IMR-90 (cell line): Measurements from ENCODE around the gene MTMR4. TPM values are rescaled to one million over a fixed set of nuclear protein-coding genes. Genes with fewer than 3 reads are reported as not detected.
A peak's percentile ranks its signal among the peaks of the same experiment; 100 is the strongest.

Experiments used
- ATAC-seq: fragments of 200-7000 bp; cut with Tn5 transposase; 2 replicates; pipeline ENCODE4 v1.9.1; 2020; ENCODE audit warnings: low read depth, mild to moderate bottlenecking, moderate library complexity
- BruUV-seq: library from RNA; stranded (reverse); fragments of 400-500 nt; replicated peaks from 2 replicates; lab custom pipeline; 2021; lab: Mats Ljungman, UMichigan
- CTCF ChIA-PET: fragments of 300-600 bp; formaldehyde crosslinking; extraction: SDS; loops from one replicate; lab custom pipeline; 2021; ENCODE audit warnings: antibody characterized with exemption; lab: Yijun Ruan, JAX
- POLR2A ChIA-PET: fragments of 300-600 bp; sonication (Branson Sonifier 250); formaldehyde crosslinking; loops from one replicate; lab custom pipeline; 2022; ENCODE audit warnings: antibody characterized with exemption; ENCODE audit not compliant: unreplicated experiment; lab: Charles Lee
- DNase-seq: peaks from one replicate; pipeline ENCODE4 v3.0.0; 2013
- H2AFZ ChIP-seq: replicated peaks from 2 replicates; pipeline ENCODE3; 2013; ENCODE audit warnings: low read length, mild to moderate bottlenecking; ENCODE audit not compliant: poor library complexity
- H2AK5ac ChIP-seq: 2 replicates; pipeline ENCODE4 v1.6.1; 2013; ENCODE audit warnings: low read depth, low read length, inconsistent platforms
- H2AK9ac ChIP-seq: replicated peaks from 2 replicates; pipeline ENCODE3; 2013; ENCODE audit warnings: mild to moderate bottlenecking, low read depth, low read length, moderate library complexity; ENCODE audit not compliant: poor library complexity
- H2BK120ac ChIP-seq: 2 replicates; pipeline ENCODE4 v1.6.1; 2013; ENCODE audit warnings: low read depth, low read length, inconsistent platforms
- H2BK15ac ChIP-seq: 3 replicates; pipeline ENCODE4 v1.6.1; 2013; ENCODE audit warnings: low read depth, low read length, inconsistent platforms
- H2BK20ac ChIP-seq: 2 replicates; pipeline ENCODE4 v1.6.1; 2013; ENCODE audit warnings: low read depth, mild to moderate bottlenecking, inconsistent platforms, low read length, moderate library complexity
- H2BK5ac ChIP-seq: 2 replicates; pipeline ENCODE4 v1.6.1; 2013; ENCODE audit warnings: mild to moderate bottlenecking, low read depth, low read length, inconsistent platforms; ENCODE audit not compliant: poor library complexity, severe bottlenecking
- H3K14ac ChIP-seq: replicated peaks from 2 replicates; pipeline ENCODE4 v1.6.1; 2013; ENCODE audit warnings: low read depth, low read length, inconsistent platforms
- H3K18ac ChIP-seq: 2 replicates; pipeline ENCODE4 v1.6.1; 2013; ENCODE audit warnings: low read depth, low read length, control low read depth
- H3K23ac ChIP-seq: 2 replicates; pipeline ENCODE4 v1.6.1; 2013; ENCODE audit warnings: low read depth, low read length, inconsistent platforms
- H3K27ac ChIP-seq: 2 replicates; pipeline ENCODE4 v1.5.1; 2013; ENCODE audit warnings: mild to moderate bottlenecking, control low read depth, low read length; ENCODE audit not compliant: insufficient read depth
- H3K27me3 ChIP-seq: 2 replicates; pipeline ENCODE4 v1.6.1; 2013; ENCODE audit warnings: low read length; ENCODE audit not compliant: control insufficient read depth, insufficient read depth
- H3K36me3 ChIP-seq: 2 replicates; pipeline ENCODE4 v1.6.1; 2013; ENCODE audit warnings: low read length, mixed read lengths; ENCODE audit not compliant: control insufficient read depth, insufficient read depth
- H3K4ac ChIP-seq: 2 replicates; pipeline ENCODE4 v1.6.1; 2013; ENCODE audit warnings: low read depth, low read length, inconsistent platforms
- H3K4me1 ChIP-seq: 2 replicates; pipeline ENCODE4 v1.6.1; 2013; ENCODE audit warnings: low read length, mixed read lengths; ENCODE audit not compliant: control insufficient read depth, insufficient read depth
- H3K4me2 ChIP-seq: 2 replicates; pipeline ENCODE4 v1.6.1; 2013; ENCODE audit warnings: low read depth, mild to moderate bottlenecking, control low read depth, low read length, moderate library complexity
- H3K4me3 ChIP-seq: 2 replicates; pipeline ENCODE4 v1.5.1; 2013; ENCODE audit warnings: low read depth, mild to moderate bottlenecking, control low read depth, low read length, moderate library complexity; ENCODE audit not compliant: insufficient read depth
- H3K56ac ChIP-seq: 2 replicates; pipeline ENCODE4 v1.6.1; 2013; ENCODE audit warnings: low read length, inconsistent platforms; ENCODE audit not compliant: insufficient read depth; ENCODE audit errors: extremely low read depth
- H3K79me1 ChIP-seq, 2 experiments: 2 replicates each; pipeline ENCODE4 v1.6.1; 2013; ENCODE audit warnings: low read length in 2 of 2, inconsistent platforms in 1 of 2, low read depth in 1 of 2
- H3K9ac ChIP-seq: 2 replicates; pipeline ENCODE4 v1.6.1; 2013; ENCODE audit warnings: low read depth, low read length, control low read depth
- H3K9me1 ChIP-seq: 2 replicates; pipeline ENCODE4 v1.6.1; 2013; ENCODE audit warnings: low read length, inconsistent platforms; ENCODE audit not compliant: insufficient read depth
- H3K9me3 ChIP-seq: 2 replicates; pipeline ENCODE4 v1.6.1; 2013; ENCODE audit warnings: low read length; ENCODE audit not compliant: control insufficient read depth, insufficient read depth
- H4K20me1 ChIP-seq: 2 replicates; pipeline ENCODE4 v1.6.1; 2013; ENCODE audit warnings: low read length, inconsistent platforms; ENCODE audit not compliant: insufficient read depth
- H4K5ac ChIP-seq: 2 replicates; pipeline ENCODE4 v1.6.1; 2013; ENCODE audit warnings: mild to moderate bottlenecking, low read depth, low read length, control low read depth
- H4K8ac ChIP-seq, 2 experiments: 2 replicates each; pipeline ENCODE4 v1.6.1; 2013; ENCODE audit warnings: low read depth in 2 of 2, low read length in 2 of 2, control low read depth in 1 of 2, inconsistent platforms in 1 of 2
- H4K91ac ChIP-seq: 2 replicates; pipeline ENCODE4 v1.6.1; 2013; ENCODE audit warnings: low read depth, low read length, inconsistent platforms; ENCODE audit not compliant: insufficient read depth
- CTCF ChIP-seq: conservative IDR thresholded peaks from 2 replicates; pipeline ENCODE4 v1.5.1; 2012; ENCODE audit warnings: mild to moderate bottlenecking, low read depth, low read length, improper control_type of control experiment
- MXI1 ChIP-seq: IDR thresholded peaks from 2 replicates; pipeline ENCODE4 v1.6.1; 2012; ENCODE audit warnings: low read depth, mild to moderate bottlenecking, low read length, moderate library complexity, borderline replicate concordance
- POLR2A ChIP-seq: IDR thresholded peaks from 2 replicates; pipeline ENCODE4 v1.6.1; 2012; ENCODE audit warnings: mild to moderate bottlenecking, low read depth, low read length
- RAD21 ChIP-seq: IDR thresholded peaks from 2 replicates; pipeline ENCODE4 v1.6.1; 2012; ENCODE audit warnings: low read length, improper control_type of control experiment
- RCOR1 ChIP-seq: IDR thresholded peaks from 2 replicates; pipeline ENCODE4 v1.6.1; 2012; ENCODE audit warnings: mild to moderate bottlenecking, low read length, improper control_type of control experiment; ENCODE audit not compliant: insufficient replicate concordance
- SMC3 ChIP-seq: fragments of 150-350 bp; IDR thresholded peaks from 2 replicates; pipeline ENCODE4 v1.6.1; 2016; ENCODE audit warnings: low read depth, mild to moderate bottlenecking, antibody characterized with exemption, low read length, moderate library complexity
- WGBS, 2 experiments: methylation state at CpG; one replicate each; pipeline versions ENCODE4 v1.1.5 to v1.1.7; 2013; ENCODE audit warnings: missing lambda C conversion rate in 2 of 2; ENCODE audit not compliant: insufficient read length in 1 of 2; ENCODE audit errors: extremely low coverage in 2 of 2; 5-methylcytosine and 5-hydroxymethylcytosine counted together
- dilution Hi-C: fragments of 300-500 bp; cut with HindIII; formaldehyde crosslinking; loops from one replicate; pipeline ENCODE4 v1.14.3; 2018; ENCODE audit warnings: low sequenced_read_pairs; ENCODE audit not compliant: unreplicated experiment
- in situ Hi-C: fragments of 300-500 bp; cut with MboI; formaldehyde crosslinking; loops from 3 replicates; pipeline ENCODE4 v1.14.3; 2019; ENCODE audit warnings: low sequenced_read_pairs, inconsistent platforms, mixed read lengths
- intact Hi-C: fragments of 100-400 bp; cut with micrococcal nuclease; formaldehyde crosslinking; loops from 2 replicates; pipeline ENCODE4 v1.10.0; 2022
- polyA plus RNA-seq, 3 experiments: library from polyadenylated mRNA; depleted of rRNA; stranded (reverse); fragments of >200 nt; gene quantifications; 2 replicates each; pipeline ENCODE4 v1.2.3, GENCODE V29; 2012; ENCODE audit warnings: low replicate concordance in 1 of 3
- total RNA-seq: library from RNA; depleted of rRNA; stranded (reverse); fragments of >200 nt; gene quantifications from 2 replicates; pipeline ENCODE4 v1.2.3, GENCODE V29; 2012

Gene MTMR4
- total and polyA plus RNA-seq, 2 of the 4 experiments (the other 2 are of a cell fraction): 13.2 to 42.5 TPM

DNA sequence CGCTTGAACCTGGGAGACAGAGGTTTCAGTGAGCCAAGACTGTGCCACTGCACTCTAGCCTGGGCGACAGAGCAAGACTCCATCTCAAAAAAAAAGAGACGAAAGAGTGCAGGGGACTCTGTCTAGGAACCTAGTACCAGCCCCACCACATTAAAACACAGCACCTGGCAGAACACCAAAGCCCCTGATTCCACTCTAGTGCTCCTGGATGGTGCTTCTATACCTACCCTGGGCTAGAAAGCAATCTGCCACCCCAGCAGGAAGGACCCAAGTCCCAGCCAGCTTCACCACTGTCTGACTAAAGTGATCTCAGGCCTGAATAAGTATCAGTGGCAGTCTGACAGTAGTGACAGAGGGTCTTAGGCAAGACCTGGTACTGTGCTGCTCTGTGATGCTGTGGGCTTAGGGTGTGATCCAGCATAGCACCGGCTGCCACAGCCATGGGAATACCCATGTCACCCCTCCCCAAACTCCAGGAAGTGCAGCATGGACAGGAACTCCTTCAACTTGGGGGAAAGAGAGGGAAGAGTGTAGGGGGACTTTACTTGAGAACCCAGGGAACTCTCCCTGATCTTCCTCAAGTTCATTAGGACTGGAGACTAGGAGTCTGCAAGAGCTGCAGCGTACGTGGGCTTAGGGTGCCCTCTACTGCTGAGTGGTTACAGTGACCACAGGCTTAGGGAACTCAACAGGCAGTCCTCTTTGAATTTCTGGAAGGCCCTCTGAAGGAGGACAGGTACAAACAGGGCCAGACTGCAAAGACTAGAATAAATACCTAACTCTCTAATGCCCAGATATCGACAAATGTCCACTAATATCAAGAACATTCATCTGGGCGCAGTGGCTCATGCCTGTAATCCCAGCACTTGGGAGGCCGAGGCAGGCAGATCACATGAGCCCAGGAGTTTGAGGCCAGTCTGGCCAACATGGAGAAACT, 67.1 kb downstream of the MTMR4 start:
- Histone ChIP-seq H2BK120ac (no peak overlapping the region), H3K4me1 (no peaks in the 10 kb centered on the region), H3K56ac (no peak overlapping the region), H3K9me1 (no peaks in the 10 kb centered on the region), H3K27me3 (peaks cover 2% of the 10 kb centered on the region), H3K4ac (no peak overlapping the region), H2BK15ac (no peak overlapping the region), H3K9me3 (no peaks in the 10 kb centered on the region), H3K23ac (no peak overlapping the region), H3K27ac (no peak overlapping the region), H2AK5ac (no peak overlapping the region), H3K18ac (no peak overlapping the region), H2BK20ac (no peak overlapping the region), H4K91ac (no peak overlapping the region), H3K36me3 (no peaks in the 10 kb centered on the region), H2AK9ac (no peak overlapping the region), H3K14ac (no peak overlapping the region), H4K8ac (no peak overlapping the region), H3K4me2 (no peak overlapping the region), H3K4me3 (no peak overlapping the region), H2AFZ (peak overlapping the region; percentile 28), H3K79me1 (no peaks in the 10 kb centered on the region), H3K9ac (no peak overlapping the region), H4K5ac (no peak overlapping the region), H4K20me1 (no peaks in the 10 kb centered on the region), H2BK5ac (no peak overlapping the region)
- no peak for TF ChIP-seq RCOR1
- TF ChIP-seq SMC3: peak; percentile 91
- 0 out of 2 replicates have a peak, but pooled peaks have one; percentile 29 for TF ChIP-seq POLR2A
- peak; percentile 94 for TF ChIP-seq CTCF
- no peak for TF ChIP-seq MXI1
- peak; percentile 98 for TF ChIP-seq RAD21
- DNase-seq (peak; percentile 85), ATAC-seq (peak; percentile 100)
- ChIA-PET CTCF (interaction anchor here (2.0 kb wide), 1 partner anchor 130 kb away, joined by 8 read pairs; no protein-coding TSS in a partner anchor), POLR2A (no interaction called here)
- dilution Hi-C loops: no loop called here
- no TSS peak for BruUV-seq
- WGBS, 2 experiments: 60% methylated on average over 4 of the region's 9 CpGs; no CpG with 5 or more reads in 1 of the 2 experiments
- in situ Hi-C loops: loop anchor here (5.0 kb wide), 1 partner anchor 130 kb away; no protein-coding TSS in a partner anchor
- intact Hi-C loops: loop anchor here (1.0 to 5.0 kb wide), 6 partner anchors 95 to 325 kb away; partner anchors contain the start of gene SUPT4H1
